Sigmoid colon (tissue), 4 donors: ENCODE measurements around the gene PDHX.

Experiments
- CTCF ChIP-seq, 4 experiments: fragments of 450-650 bp in 3 of 4; fragments of 200-600 bp in 1 of 4; IDR thresholded peaks; one replicate each; pipeline ENCODE4 v1.5.1; 2016 to 2019; ENCODE audit warnings: antibody characterized with exemption in 4 of 4, mild to moderate bottlenecking in 3 of 4, moderate library complexity in 2 of 4
- EP300 ChIP-seq, 4 donors: sonication (generic); formaldehyde crosslinking; IDR thresholded peaks; one replicate each; pipeline ENCODE4 v1.6.1; 2017; ENCODE audit warnings: antibody characterized with exemption in 4 of 4
- POLR2A ChIP-seq, 2 donors: fragments of 450-650 bp; IDR thresholded peaks; one replicate each; pipeline ENCODE4 v1.6.1; 2016; ENCODE audit warnings: antibody characterized with exemption in 2 of 2, mild to moderate bottlenecking in 2 of 2, moderate library complexity in 2 of 2
- POLR2AphosphoS5 ChIP-seq, 4 donors: sonication (generic); formaldehyde crosslinking; IDR thresholded peaks; one replicate each; pipeline ENCODE4 v1.6.1; 2017; ENCODE audit warnings: antibody characterized with exemption in 4 of 4

- no peak for TF ChIP-seq POLR2A (IDR thresholded peaks at IDR 0.05)
- TF ChIP-seq CTCF (IDR thresholded peaks at IDR 0.05) = no peak
- TF ChIP-seq EP300 (IDR thresholded peaks at IDR 0.05) = no peak
- no peak for TF ChIP-seq POLR2AphosphoS5 (IDR thresholded peaks at IDR 0.05)
Measured at GRCh38 chr11:35034401-35034800, 118.0 kb downstream of the PDHX start.
